ENCODE results near the gene SP8.
"Not testable (repeated sequence)": the region's sequence is repeated elsewhere in the genome, so short reads cannot be mapped to it uniquely, and the experiment has no call there.

The SP8 gene

GRCh38 chr7:20786779-20787659, at the start of gene SP8:
Gene SP8 (minus strand): TSS chr7:20786886. CDS start chr7:20786798, 88 bp downstream.
- peak; percentile 86 for DNase-seq

- not testable (repeated sequence) for DNase-seq
Measured at GRCh38 chr7:20836424-20836823, 49.7 kb upstream of the SP8 start.

- no peak for DNase-seq
Measured at GRCh38 chr7:20835111-20835750, 48.5 kb upstream of the SP8 start.

GRCh38 chr7:20834656-20835055, 48.0 kb upstream of the SP8 start:
- DNase-seq = no peak

GRCh38 chr7:20831956-20832355, 45.3 kb upstream of the SP8 start:
- no peak for DNase-seq

- no peak for DNase-seq
Measured at GRCh38 chr7:20831451-20831850, 44.8 kb upstream of the SP8 start.

- peak; percentile 88 for DNase-seq
Measured at GRCh38 chr7:20828947-20829346, 42.3 kb upstream of the SP8 start.

GRCh38 chr7:20827172-20827571, 40.5 kb upstream of the SP8 start:
- no peak for DNase-seq

- no peak for DNase-seq
Measured at GRCh38 chr7:20826243-20826642, 39.6 kb upstream of the SP8 start.

GRCh38 chr7:20825555-20825954, 38.9 kb upstream of the SP8 start:
- DNase-seq = no peak

GRCh38 chr7:20821390-20821789, 34.7 kb upstream of the SP8 start:
- not testable (repeated sequence) for DNase-seq

- DNase-seq = no peak
Measured at GRCh38 chr7:20816372-20816959, 29.8 kb upstream of the SP8 start.

- no peak for DNase-seq
Measured at GRCh38 chr7:20804345-20804744, 17.7 kb upstream of the SP8 start.

GRCh38 chr7:20799566-20800366, 13.1 kb upstream of the SP8 start:
- DNase-seq = no peak

- DNase-seq = no peak
Measured at GRCh38 chr7:20798694-20799121, 12.0 kb upstream of the SP8 start.

- DNase-seq = peak; percentile 91
Measured at GRCh38 chr7:20798081-20798693, 11.5 kb upstream of the SP8 start.

GRCh38 chr7:20797462-20798080, 10.9 kb upstream of the SP8 start:
- peak; percentile 56 for DNase-seq

GRCh38 chr7:20797042-20797461, 10.4 kb upstream of the SP8 start:
- DNase-seq = no peak

GRCh38 chr7:20796500-20796899, 9.8 kb upstream of the SP8 start:
- DNase-seq = no peak

GRCh38 chr7:20795881-20796280, 9.2 kb upstream of the SP8 start:
- DNase-seq = no peak

- DNase-seq = no peak
Measured at GRCh38 chr7:20795361-20795760, 8.7 kb upstream of the SP8 start.

GRCh38 chr7:20794676-20795075, 8.0 kb upstream of the SP8 start:
- no peak for DNase-seq

Measured in NCI-H774 (cell line).